Measurements from ENCODE around the gene ZNF500. TPM values are rescaled to one million over a fixed set of nuclear protein-coding genes. Genes with fewer than 3 reads are reported as not detected.

The ZNF500 gene
- total and polyA plus RNA-seq, 4 experiments from 2014 or later = 7.9 to 35.6 (median 23.4) TPM

GRCh38 chr16:4768549-4769305 lies 1.8 kb upstream of the ZNF500 start:
- no peaks in the 10 kb centered on the region for H3K27me3 ChIP-seq (ENCODE audit: insufficient read depth, low read length)
- peaks cover 16 to 46% (median 35%) of the 10 kb centered on the region in 4 donors for H3K4me1 Mint-ChIP-seq

GRCh38 chr16:4767872-4768548 lies 1.0 kb upstream of the ZNF500 start:
- H3K4me3 Mint-ChIP-seq = peak overlapping the region; percentile 92 to 94 (median 94)
- no peaks in the 10 kb centered on the region for H3K27me3 Mint-ChIP-seq
- peaks cover 16 to 47% (median 35%) of the 10 kb centered on the region in 4 donors for H3K4me1 Mint-ChIP-seq
- POLR2A ChIA-PET (ENCODE audit: partially characterized antibody) = interaction anchor here (0.7 to 5.0 kb wide), 14 partner anchors 10 to 460 kb away, joined by 3 to 72 read pairs (median 6); partner anchors contain the start of genes ANKS3, CORO7, DNAAF8 and GLYR1
- peaks cover 0 to 20% of the 10 kb centered on the region in 2 donors for H3K36me3 Mint-ChIP-seq
- CTCF ChIA-PET (ENCODE audit: partially characterized antibody) = interaction anchor here (1.0 kb wide), 1 partner anchor 118 kb away, joined by 3 read pairs; no protein-coding TSS in a partner anchor
- peaks cover 32% of the 10 kb centered on the region for H3K4me1 ChIP-seq (ENCODE audit: insufficient read depth, low read length)
- H3K9me3 Mint-ChIP-seq = peaks cover 0 to 2% (median 0%) of the 10 kb centered on the region in 8 donors
- no peaks in the 10 kb centered on the region for H3K27me3 ChIP-seq (ENCODE audit: insufficient read depth, low read length)
- H3K4me3 ChIP-seq (ENCODE audit: low read length in 2 of 2) = peak overlapping the region; percentile 85 to 96
- no peaks in the 10 kb centered on the region for H3K9me3 ChIP-seq (ENCODE audit: control insufficient read depth in 1 of 2, low read length in 2 of 2)
- H3K36me3 ChIP-seq (ENCODE audit: insufficient read depth, low read length) = peaks cover 8% of the 10 kb centered on the region
- DNase-seq = peak in 1 of 5 donors; percentile 8
- peak overlapping the region; percentile 92 to 98 (median 96) for H3K27ac Mint-ChIP-seq
- intact Hi-C loops (cut with micrococcal nuclease) = loop anchor here (1.0 to 2.0 kb wide), 5 partner anchors 34 to 152 kb away; partner anchors contain the start of genes ANKS3, DNAAF8, GLYR1 and MGRN1
- peak overlapping the region; percentile 59 for H3K27ac ChIP-seq (ENCODE audit: low read depth, low read length)

More at GRCh38 chr16:4768549-4769305, 1.8 kb upstream of the ZNF500 start:
- Histone ChIP-seq H3K4me1 (ENCODE audit: insufficient read depth, low read length) (peaks cover 32% of the 10 kb centered on the region), H3K36me3 (ENCODE audit: insufficient read depth, low read length) (peaks cover 3% of the 10 kb centered on the region), H3K27ac (ENCODE audit: low read depth, low read length) (peak overlapping the region; percentile 59), H3K4me3 (ENCODE audit: low read length in 2 of 2) (peak overlapping the region; percentile 85 to 96), H3K9me3 (ENCODE audit: control insufficient read depth in 1 of 2, low read length in 2 of 2) (no peaks in the 10 kb centered on the region)
- CTCF ChIA-PET (ENCODE audit: partially characterized antibody) = interaction anchor here (1.0 kb wide), 1 partner anchor 118 kb away, joined by 3 read pairs; no protein-coding TSS in a partner anchor
- DNase-seq = peak; percentile 71 to 78 (median 76)
- Mint-ChIP-seq H3K4me3 (peak overlapping the region; percentile 92 to 94 (median 94)), H3K27ac (peak overlapping the region; percentile 92 to 98 (median 96)), H3K36me3 (peaks cover 0 to 15% of the 10 kb centered on the region in 2 donors), H3K27me3 (no peaks in the 10 kb centered on the region), H3K9me3 (peaks cover 0 to 2% (median 0%) of the 10 kb centered on the region in 8 donors)
- intact Hi-C loops (cut with micrococcal nuclease) = loop anchor here (1.0 kb wide), 2 partner anchors 35 to 79 kb away; partner anchors contain the start of genes GLYR1 and UBN1
- POLR2A ChIA-PET (ENCODE audit: partially characterized antibody) = interaction anchor here (0.6 to 5.0 kb wide), 15 partner anchors 9 to 461 kb away, joined by 3 to 72 read pairs (median 5); partner anchors contain the start of genes ANKS3, CORO7, DNAAF8 and GLYR1

GRCh38 chr16:4765511-4766474 lies 1.2 kb downstream of the ZNF500 start:
- Histone ChIP-seq H3K27me3 (ENCODE audit: insufficient read depth, low read length) (no peaks in the 10 kb centered on the region), H3K9me3 (ENCODE audit: control insufficient read depth in 1 of 2, low read length in 2 of 2) (no peaks in the 10 kb centered on the region), H3K4me3 (ENCODE audit: low read length in 2 of 2) (peak overlapping the region; percentile 39 to 94), H3K36me3 (ENCODE audit: insufficient read depth, low read length) (peaks cover 15% of the 10 kb centered on the region), H3K27ac (ENCODE audit: low read depth, low read length) (peak overlapping the region; percentile 79), H3K4me1 (ENCODE audit: insufficient read depth, low read length) (peaks cover 32% of the 10 kb centered on the region)
- Mint-ChIP-seq H3K4me1 (peaks cover 16 to 50% (median 35%) of the 10 kb centered on the region in 4 donors), H3K27me3 (no peaks in the 10 kb centered on the region), H3K9me3 (peaks cover 0 to 2% (median 0%) of the 10 kb centered on the region in 8 donors), H3K4me3 (peak overlapping the region; percentile 83 to 94 (median 86)), H3K36me3 (peaks cover 0 to 34% of the 10 kb centered on the region in 2 donors), H3K27ac (peak overlapping the region; percentile 68 to 92 (median 89))
- DNase-seq = no peak
- ChIA-PET POLR2A (ENCODE audit: partially characterized antibody) (interaction anchor here (0.6 to 5.0 kb wide), 10 partner anchors 32 to 686 kb away, joined by 3 to 72 read pairs (median 8); partner anchors contain the start of genes ANKS3, DNAAF8, GLYR1 and HMOX2), CTCF (ENCODE audit: partially characterized antibody) (no interaction called here)
- intact Hi-C loops (cut with micrococcal nuclease) = loop anchor here (2.0 kb wide), 1 partner anchor 141 kb away; the partner anchor contains the start of gene MGRN1

GRCh38 chr16:4763791-4764190 lies 3.2 kb downstream of the ZNF500 start:
- H3K4me1 Mint-ChIP-seq = peaks cover 13 to 41% (median 25%) of the 10 kb centered on the region in 4 donors
- intact Hi-C loops (cut with micrococcal nuclease) = no loop called here
- no peaks in the 10 kb centered on the region for H3K27me3 Mint-ChIP-seq
- H3K36me3 Mint-ChIP-seq = peaks cover 7 to 50% of the 10 kb centered on the region in 2 donors
- no peak for DNase-seq
- POLR2A ChIA-PET (ENCODE audit: partially characterized antibody) = interaction anchor here (1.6 kb wide), 1 partner anchor 39 kb away, joined by 4 read pairs; the partner anchor contains the start of gene ROGDI
- Histone ChIP-seq H3K9me3 (ENCODE audit: control insufficient read depth in 1 of 2, low read length in 2 of 2) (no peaks in the 10 kb centered on the region), H3K27me3 (ENCODE audit: insufficient read depth, low read length) (no peaks in the 10 kb centered on the region), H3K27ac (ENCODE audit: low read depth, low read length) (no peak overlapping the region), H3K4me1 (ENCODE audit: insufficient read depth, low read length) (peaks cover 29% of the 10 kb centered on the region), H3K4me3 (ENCODE audit: low read length in 2 of 2) (no peak overlapping the region), H3K36me3 (ENCODE audit: insufficient read depth, low read length) (peaks cover 29% of the 10 kb centered on the region)
- H3K9me3 Mint-ChIP-seq = no peaks in the 10 kb centered on the region
- peak overlapping the region in 1 of 8 donors; percentile 31 for H3K4me3 Mint-ChIP-seq
- CTCF ChIA-PET (ENCODE audit: partially characterized antibody) = interaction anchor here (0.5 to 0.7 kb wide), 2 partner anchors 16 to 127 kb away, joined by 3 read pairs; no protein-coding TSS in a partner anchor
- H3K27ac Mint-ChIP-seq = peak overlapping the region in 1 of 7 donors; percentile 60

GRCh38 chr16:4762205-4762604 lies 4.8 kb downstream of the ZNF500 start:
- Mint-ChIP-seq H3K27ac (peak overlapping the region in 2 of 7 donors; percentile 35 to 62), H3K9me3 (no peaks in the 10 kb centered on the region), H3K27me3 (no peaks in the 10 kb centered on the region), H3K36me3 (peaks cover 12 to 56% of the 10 kb centered on the region in 2 donors), H3K4me1 (peaks cover 10 to 27% (median 15%) of the 10 kb centered on the region in 4 donors), H3K4me3 (no peak overlapping the region)
- no peak for DNase-seq
- no peaks in the 10 kb centered on the region for H3K9me3 ChIP-seq (ENCODE audit: control insufficient read depth in 1 of 2, low read length in 2 of 2)
- no peaks in the 10 kb centered on the region for H3K27me3 ChIP-seq (ENCODE audit: insufficient read depth, low read length)
- ChIA-PET POLR2A (ENCODE audit: partially characterized antibody) (interaction anchor here (1.2 kb wide), 1 partner anchor 41 kb away, joined by 4 read pairs; the partner anchor contains the start of gene ROGDI), CTCF (ENCODE audit: partially characterized antibody) (no interaction called here)
- intact Hi-C loops (cut with micrococcal nuclease) = no loop called here
- peaks cover 16% of the 10 kb centered on the region for H3K4me1 ChIP-seq (ENCODE audit: insufficient read depth, low read length)
- H3K36me3 ChIP-seq (ENCODE audit: insufficient read depth, low read length) = peaks cover 38% of the 10 kb centered on the region
- no peak overlapping the region for H3K27ac ChIP-seq (ENCODE audit: low read depth, low read length)
- H3K4me3 ChIP-seq (ENCODE audit: low read length in 2 of 2) = no peak overlapping the region

GRCh38 chr16:4760221-4760910 lies 6.6 kb downstream of the ZNF500 start:
- ChIA-PET CTCF (ENCODE audit: partially characterized antibody) (no interaction called here), POLR2A (ENCODE audit: partially characterized antibody) (no interaction called here)
- Histone ChIP-seq H3K9me3 (ENCODE audit: control insufficient read depth in 1 of 2, low read length in 2 of 2) (no peaks in the 10 kb centered on the region), H3K27me3 (ENCODE audit: insufficient read depth, low read length) (no peaks in the 10 kb centered on the region), H3K27ac (ENCODE audit: low read depth, low read length) (no peak overlapping the region), H3K4me1 (ENCODE audit: insufficient read depth, low read length) (peaks cover 4% of the 10 kb centered on the region), H3K36me3 (ENCODE audit: insufficient read depth, low read length) (peaks cover 38% of the 10 kb centered on the region), H3K4me3 (ENCODE audit: low read length in 2 of 2) (no peak overlapping the region)
- peaks cover 1 to 18% (median 4%) of the 10 kb centered on the region in 4 donors for H3K4me1 Mint-ChIP-seq
- DNase-seq = no peak
- no peak overlapping the region for H3K4me3 Mint-ChIP-seq
- intact Hi-C loops (cut with micrococcal nuclease) = no loop called here
- no peaks in the 10 kb centered on the region for H3K27me3 Mint-ChIP-seq
- peaks cover 0 to 2% (median 0%) of the 10 kb centered on the region in 8 donors for H3K9me3 Mint-ChIP-seq
- peaks cover 23 to 60% of the 10 kb centered on the region in 2 donors for H3K36me3 Mint-ChIP-seq
- H3K27ac Mint-ChIP-seq = peak overlapping the region in 1 of 7 donors; percentile 75

Data from CD4-positive, alpha-beta memory T cell (primary cell).